ENCODE results near the gene TMEM221.

The TMEM221 gene

DNA sequence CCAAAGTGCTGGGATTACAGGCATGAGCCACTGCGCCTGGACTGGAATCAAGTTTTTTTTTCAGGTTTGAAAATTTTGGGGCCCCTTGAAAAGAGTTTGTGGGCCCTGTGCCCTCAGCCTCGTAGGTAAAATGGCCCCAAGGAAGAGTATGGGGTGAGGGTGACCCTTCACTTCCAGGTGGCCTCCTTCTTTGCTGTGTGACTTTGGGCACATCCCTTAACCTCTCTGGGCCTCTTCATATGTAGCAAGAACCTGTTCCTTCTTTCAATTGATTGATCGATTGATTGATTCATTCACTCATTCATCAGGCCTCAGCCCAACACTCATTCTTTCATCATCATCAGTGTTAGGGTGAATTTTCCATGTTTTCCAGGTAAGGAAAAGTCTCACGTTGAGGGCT, 3.4 kb upstream of the TMEM221 start:
- DNase-seq (ENCODE audit: low read depth), result no peak
- TF ChIP-seq, protein P1, sequence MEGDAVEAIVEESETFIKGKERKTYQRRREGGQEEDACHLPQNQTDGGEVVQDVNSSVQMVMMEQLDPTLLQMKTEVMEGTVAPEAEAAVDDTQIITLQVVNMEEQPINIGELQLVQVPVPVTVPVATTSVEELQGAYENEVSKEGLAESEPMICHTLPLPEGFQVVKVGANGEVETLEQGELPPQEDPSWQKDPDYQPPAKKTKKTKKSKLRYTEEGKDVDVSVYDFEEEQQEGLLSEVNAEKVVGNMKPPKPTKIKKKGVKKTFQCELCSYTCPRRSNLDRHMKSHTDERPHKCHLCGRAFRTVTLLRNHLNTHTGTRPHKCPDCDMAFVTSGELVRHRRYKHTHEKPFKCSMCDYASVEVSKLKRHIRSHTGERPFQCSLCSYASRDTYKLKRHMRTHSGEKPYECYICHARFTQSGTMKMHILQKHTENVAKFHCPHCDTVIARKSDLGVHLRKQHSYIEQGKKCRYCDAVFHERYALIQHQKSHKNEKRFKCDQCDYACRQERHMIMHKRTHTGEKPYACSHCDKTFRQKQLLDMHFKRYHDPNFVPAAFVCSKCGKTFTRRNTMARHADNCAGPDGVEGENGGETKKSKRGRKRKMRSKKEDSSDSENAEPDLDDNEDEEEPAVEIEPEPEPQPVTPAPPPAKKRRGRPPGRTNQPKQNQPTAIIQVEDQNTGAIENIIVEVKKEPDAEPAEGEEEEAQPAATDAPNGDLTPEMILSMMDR (conservative IDR thresholded peaks at IDR 0.05; ENCODE audit: low read length), result no peak
- H3K4me3 ChIP-seq (ENCODE audit: low read length), result no peak overlapping the region

DNA sequence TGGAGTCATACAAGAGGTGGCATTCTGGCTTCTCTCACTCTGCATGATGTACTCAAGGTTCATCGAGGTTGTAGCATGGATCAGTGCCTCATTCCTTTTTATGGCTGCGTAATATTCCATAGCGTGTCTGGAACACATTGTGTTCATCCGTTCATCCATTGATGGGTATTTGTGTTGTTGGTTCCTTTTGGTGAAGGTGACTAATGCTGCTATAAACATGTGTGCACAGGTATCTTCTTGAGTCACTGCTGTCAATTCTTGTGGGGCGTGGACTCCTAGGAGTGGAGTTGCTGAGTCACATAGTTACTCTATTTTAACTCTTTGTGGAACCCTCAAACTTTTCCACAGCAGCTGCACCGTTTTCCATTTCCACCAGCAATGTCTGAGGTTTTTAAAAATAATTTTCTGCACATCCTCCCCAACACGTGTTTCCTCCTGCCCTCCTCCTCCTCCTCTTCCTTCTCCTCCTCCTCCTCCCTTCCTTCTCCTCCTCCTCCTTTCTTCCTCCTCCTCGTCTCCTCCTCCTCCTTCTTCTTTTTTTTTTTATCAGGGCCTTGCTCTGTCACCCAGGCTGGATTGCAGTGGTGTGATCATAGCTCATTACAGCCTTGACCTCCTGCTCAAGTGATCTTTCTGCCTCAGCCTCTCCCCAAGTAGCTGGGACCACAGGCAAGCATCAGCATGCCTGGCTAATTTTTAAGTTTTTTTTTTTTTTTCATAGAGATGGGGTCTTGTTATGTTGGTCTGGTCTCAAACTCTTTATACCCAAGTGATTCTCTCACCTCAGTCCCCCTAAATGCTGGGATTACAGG, 2.0 kb upstream of the TMEM221 start:
- H3K4me3 ChIP-seq (ENCODE audit: low read length), result no peak overlapping the region
- DNase-seq (ENCODE audit: low read depth), result no peak

DNA sequence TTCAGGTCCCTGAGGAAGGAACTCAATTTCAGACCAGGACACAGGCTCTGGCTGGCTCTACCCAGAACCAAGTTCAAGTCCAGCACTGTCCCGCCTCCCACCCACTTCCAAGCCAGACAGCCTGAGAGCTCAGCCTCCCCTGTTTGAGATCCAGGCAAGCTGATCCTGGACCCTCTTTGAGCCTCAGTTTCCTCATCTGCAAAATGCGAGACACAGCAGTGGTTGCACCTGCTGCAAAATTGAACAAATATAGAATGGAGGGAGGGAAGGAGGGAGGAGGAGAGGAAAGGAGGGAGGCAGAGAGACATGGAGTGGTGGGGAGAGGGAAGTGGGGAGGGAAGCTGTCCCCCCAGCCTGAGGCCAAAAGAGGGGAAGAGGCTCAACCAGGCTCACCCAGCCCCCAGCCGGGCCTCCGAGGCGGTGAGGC, 751 bp downstream of the TMEM221 start:
- no peak overlapping the region for H3K4me3 ChIP-seq (ENCODE audit: low read length)
- TF ChIP-seq, protein P1 (conservative IDR thresholded peaks at IDR 0.05; ENCODE audit: low read length), result no peak
- DNase-seq (ENCODE audit: low read depth), result no peak

More for the DNA sequence above, 2.0 kb upstream of the TMEM221 start:
- TF ChIP-seq, protein P1 (conservative IDR thresholded peaks at IDR 0.05; ENCODE audit: low read length), result no peak

DNA sequence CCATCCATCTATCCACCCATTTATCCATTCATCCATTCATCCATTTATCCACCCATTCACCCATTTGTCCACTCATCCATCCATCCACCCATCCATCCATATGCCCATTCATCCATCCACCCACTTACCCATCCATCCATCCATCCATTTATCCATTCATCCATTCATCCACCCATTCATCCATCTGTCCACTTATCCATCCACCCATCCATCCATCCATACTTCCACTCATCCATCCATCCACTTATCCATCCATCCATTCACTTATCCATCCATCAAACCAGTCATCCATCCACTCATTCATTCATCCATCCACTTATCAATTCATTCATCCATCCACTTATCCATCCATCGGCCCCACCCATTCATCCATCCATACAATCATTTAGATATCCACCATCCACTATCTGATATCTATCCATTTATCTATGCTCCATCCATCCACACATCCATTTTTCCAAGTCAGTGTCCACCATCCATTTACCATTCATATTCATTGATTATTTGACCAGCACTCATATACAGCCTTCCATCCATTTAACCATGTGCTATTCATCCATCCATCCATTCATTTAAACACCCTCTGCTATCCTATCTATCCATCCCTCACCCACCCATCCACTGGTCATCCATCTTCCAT, 2.8 kb downstream of the TMEM221 start:
- H3K4me3 ChIP-seq (ENCODE audit: low read length), result no peak overlapping the region
- no peak for DNase-seq (ENCODE audit: low read depth)
- TF ChIP-seq, protein P1 (conservative IDR thresholded peaks at IDR 0.05; ENCODE audit: low read length), result no peak

DNA sequence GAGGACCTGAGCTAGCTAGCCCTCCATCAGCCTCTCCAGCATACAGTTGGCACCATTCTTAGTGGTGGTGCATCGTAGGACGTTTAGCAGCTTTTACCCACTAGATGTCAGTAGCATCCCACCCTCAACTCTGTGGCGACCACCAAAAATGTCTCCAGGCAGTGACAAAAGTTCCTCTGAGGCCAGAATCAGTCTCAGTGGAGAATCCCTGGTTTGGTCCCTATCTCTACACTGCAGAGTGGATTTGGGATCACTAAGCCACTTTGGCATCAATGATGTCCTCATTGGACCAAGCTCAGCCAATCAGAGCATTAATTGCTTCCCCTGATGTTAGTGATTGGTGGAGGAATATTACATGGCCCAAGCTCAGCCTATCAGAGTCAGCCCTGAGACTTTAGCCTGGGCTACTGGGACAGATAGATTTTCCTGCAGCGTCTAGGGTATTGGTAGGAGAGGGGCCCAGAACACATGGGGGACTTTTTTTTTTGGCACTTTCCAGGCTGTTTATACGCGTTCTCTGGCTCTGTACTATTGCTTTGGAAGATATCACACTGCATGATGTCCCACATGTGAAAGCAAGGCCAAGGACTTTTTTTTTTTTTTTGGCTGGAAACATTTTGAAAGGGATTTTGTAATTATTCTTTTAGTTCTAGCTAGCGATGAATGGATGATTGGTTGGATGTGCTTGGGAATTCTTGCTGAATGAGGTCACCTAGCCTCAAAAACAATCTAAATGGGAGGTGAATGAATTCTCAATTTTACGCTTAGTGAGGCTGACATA, 7.0 kb downstream of the TMEM221 start:
- peak; percentile 52 for DNase-seq (ENCODE audit: low read depth)
- H3K4me3 ChIP-seq (ENCODE audit: low read length), result no peak overlapping the region
- TF ChIP-seq, protein P1 (conservative IDR thresholded peaks at IDR 0.05; ENCODE audit: low read length), result peak; percentile 39

DNA sequence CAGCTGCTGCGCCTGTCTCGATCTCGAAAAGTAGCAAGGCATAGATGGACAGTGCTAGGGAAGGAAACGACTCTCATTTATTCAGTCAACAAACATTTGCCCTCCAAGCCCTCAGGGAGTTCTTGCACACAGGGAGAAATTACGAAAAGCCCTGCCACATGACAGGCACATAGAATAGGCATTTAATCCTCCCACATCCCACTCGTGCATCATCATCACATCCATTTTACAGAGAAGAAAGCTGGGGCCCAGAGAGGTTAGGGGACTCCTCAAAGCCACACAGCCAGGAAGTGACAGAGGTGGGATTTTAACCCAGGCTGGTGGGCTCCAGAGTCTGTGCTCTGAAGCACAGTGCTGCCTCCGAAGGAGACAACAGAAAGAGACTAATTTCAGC, 11.6 kb downstream of the TMEM221 start:
- TF ChIP-seq, protein P1 (conservative IDR thresholded peaks at IDR 0.05; ENCODE audit: low read length), result no peak
- DNase-seq (ENCODE audit: low read depth), result no peak
- H3K4me3 ChIP-seq (ENCODE audit: low read length), result no peak overlapping the region

All from AG10803 (cell line).